Tongue (tissue), 3 donors: ENCODE data around the gene RNF112. TPM values are rescaled to one million over a fixed set of nuclear protein-coding genes. Genes with fewer than 3 reads are reported as not detected.
"Not testable (repeated sequence)": the region's sequence is repeated elsewhere in the genome, so short reads cannot be mapped to it uniquely, and the experiment has no call there.

Experiments
- DNase-seq: peaks from one replicate; pipeline ENCODE4 v3.0.0-alpha.2; 2015
- small RNA-seq: library from RNA; depleted of rRNA; stranded (forward); fragments of <200 nt; gene quantifications from one replicate; pipeline ENCODE3, GENCODE V24; 2014; ENCODE audit warnings: low replicate concordance
- total RNA-seq: library from RNA; depleted of rRNA; stranded (reverse); fragments of >200 nt; gene quantifications from one replicate; pipeline ENCODE4 v1.2.3, GENCODE V29; 2014

The RNF112 gene
- total RNA-seq, 1 donor from 2014 or later = 3.2 TPM

DNA sequence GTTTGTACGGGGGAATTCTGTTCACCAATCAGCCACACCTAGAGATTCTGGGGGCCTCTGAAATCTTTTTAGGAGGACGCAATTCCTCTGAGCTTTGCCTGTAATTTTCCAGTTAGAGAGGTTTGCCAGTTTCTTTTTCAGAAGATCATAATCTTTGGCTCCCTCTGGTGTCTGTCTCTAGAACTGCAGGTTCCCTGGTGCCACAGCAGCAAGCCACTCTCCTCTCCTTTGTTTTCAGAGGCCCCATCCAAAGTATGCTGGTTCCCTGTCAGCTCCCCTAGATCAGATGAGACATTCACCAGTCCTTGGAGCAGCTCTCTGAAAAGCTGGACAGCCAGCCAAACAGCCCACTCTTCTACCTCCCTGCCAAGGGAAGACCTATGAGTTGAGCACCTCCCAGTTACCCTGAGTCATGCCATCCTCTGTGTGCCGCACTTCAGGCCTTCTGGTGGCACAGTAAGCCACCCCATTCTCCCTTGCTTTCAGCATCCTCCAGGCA, 36.1 kb downstream of the RNF112 start:
- peak; percentile 95 for DNase-seq

GRCh38 chr17:19448341-19449268, 37.6 kb downstream of the RNF112 start:
- peak; percentile 90 for DNase-seq

- no peak for DNase-seq
Observed at GRCh38 chr17:19449656-19450055, 38.6 kb downstream of the RNF112 start.

- DNase-seq = no peak
Observed at GRCh38 chr17:19453296-19453695, 42.3 kb downstream of the RNF112 start.

GRCh38 chr17:19454074-19454473, 43.0 kb downstream of the RNF112 start:
- no peak for DNase-seq

DNA sequence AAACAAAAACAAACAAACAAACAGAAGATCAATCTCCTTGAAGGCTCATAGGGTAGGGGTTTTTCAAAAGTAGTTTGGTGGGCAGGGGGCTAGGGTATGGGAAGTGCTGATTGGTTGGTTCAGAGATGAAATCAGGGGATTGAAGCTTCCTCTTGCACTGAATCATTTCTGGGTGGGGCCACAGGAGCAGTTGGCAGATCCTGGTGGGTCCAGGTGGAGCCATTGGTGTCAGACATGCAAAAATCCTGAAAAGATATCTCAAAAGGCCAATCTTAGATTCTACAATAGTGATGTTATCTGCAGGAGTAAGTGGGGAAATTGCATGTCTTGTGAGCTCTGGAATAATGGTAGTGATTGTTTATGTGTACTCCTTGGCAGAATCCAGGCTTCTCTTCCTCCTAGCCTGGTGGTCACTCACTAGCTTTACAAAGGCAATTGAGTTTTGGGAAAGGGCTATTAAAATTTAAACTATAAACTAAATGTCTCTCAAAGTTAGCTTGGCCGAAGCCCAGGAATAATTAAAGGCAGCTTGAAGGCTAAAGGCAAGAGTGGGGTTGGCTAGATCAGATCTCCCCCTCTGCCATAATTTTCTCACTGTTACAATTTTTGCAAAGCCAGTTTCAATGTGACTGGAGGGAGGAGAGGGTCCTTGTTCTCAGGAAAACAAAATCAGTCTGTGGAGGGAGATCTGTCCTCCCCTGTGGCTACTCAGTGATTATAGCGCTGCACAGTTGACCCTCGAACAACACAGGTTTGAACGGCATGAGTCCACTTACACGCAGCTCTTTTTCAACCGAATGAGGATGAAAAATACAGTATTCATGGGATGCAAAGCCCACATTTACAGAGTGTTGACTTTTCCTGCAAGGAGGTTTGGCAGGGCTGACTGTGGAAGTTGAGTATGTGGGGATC, 45.2 kb downstream of the RNF112 start:
- no peak for DNase-seq

- no peak for DNase-seq
Observed at GRCh38 chr17:19457046-19457445, 46.0 kb downstream of the RNF112 start.

DNA sequence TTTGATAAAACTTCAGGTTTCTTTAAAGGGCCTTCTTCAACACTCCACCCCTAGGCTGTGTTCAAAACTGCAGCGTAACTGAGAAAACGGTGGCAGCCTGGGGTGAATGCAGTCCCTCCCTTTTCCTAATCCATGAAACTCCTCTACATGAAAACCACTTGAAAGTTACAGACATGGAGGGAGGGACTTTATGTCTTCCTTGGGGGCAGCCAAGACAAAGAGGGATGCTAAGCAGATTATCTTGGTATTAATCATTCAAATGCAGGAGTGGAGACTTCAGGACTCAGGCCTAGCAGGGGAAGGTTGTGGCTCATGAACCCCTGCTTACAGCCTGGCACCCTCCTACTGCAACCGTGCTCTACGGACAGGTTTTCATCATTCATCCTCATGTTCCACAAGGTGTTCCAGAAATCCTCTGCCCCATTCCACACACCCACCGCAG, 46.8 kb downstream of the RNF112 start:
- DNase-seq = no peak

DNA sequence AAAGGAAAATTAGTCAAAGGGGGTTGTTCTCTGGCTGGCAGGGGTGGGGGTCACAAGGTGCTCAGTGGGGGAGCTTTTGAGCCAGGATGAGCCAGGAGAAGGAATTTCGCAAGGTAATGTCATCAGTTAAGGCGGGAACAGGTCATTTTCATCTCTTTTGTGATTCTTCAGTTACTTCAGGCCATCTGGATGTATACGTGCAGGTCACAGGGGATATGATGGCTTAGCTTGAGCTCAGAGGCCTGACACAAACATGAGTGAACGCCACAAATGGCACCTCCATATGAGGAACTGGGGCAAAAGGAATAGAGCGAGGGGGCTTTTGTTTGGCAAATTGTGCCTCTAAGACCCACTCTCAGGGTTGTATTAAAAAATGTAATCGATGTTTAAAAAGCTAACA, 47.4 kb downstream of the RNF112 start:
- not testable (repeated sequence) for DNase-seq

DNA sequence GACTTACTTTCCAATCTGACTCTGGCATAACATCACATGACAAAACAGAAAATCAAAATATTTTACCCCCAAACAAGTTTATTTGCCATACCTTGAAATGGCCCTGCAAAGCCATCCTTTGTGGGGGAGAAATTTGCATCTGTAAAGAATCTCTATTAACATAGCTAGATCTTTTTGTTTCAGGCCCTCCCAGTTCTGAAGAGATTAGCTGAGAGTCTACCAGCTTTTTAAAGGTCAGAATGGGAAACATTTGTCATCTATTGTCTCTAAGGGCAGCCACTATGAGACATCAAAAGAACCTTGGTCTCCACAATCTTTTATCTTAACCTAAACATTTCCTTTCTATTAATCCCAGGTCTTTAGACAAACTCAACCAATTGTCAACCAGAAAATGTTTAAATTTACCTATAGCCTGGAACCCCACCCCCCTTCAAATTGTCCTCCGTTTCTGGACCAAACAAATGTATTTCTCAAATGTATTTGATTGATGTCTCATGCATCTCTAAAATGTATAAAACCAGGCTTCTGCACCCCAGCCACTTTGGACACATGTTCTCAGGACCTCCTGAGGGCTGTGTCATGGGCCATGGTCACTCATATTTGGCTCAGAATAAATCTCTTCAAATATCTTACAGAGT, 48.1 kb downstream of the RNF112 start:
- DNase-seq = not testable (repeated sequence)

DNA sequence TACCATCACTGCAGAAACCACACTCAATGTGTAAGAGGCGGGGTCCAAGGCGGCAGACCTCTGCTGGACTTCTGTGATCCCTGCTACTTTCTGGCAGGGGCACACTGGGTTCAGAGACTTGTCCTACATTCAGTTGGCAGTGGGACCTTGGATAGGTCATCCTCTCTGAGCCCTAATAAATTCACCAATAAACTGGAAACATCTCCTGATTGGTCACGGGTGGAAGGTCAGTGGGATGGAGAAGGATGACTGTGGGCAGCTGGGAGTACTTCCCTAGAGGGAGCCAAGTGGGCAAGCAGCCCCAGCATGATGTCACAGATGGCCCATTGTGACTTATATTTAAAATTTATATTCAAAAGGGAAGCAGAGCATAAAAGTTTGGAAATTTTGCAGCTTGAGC, 49.7 kb downstream of the RNF112 start:
- DNase-seq = peak; percentile 33

GRCh38 chr17:19461116-19461515, 50.1 kb downstream of the RNF112 start:
- no peak for DNase-seq

- DNase-seq = no peak
Observed at GRCh38 chr17:19461681-19462080, 50.6 kb downstream of the RNF112 start.

DNA sequence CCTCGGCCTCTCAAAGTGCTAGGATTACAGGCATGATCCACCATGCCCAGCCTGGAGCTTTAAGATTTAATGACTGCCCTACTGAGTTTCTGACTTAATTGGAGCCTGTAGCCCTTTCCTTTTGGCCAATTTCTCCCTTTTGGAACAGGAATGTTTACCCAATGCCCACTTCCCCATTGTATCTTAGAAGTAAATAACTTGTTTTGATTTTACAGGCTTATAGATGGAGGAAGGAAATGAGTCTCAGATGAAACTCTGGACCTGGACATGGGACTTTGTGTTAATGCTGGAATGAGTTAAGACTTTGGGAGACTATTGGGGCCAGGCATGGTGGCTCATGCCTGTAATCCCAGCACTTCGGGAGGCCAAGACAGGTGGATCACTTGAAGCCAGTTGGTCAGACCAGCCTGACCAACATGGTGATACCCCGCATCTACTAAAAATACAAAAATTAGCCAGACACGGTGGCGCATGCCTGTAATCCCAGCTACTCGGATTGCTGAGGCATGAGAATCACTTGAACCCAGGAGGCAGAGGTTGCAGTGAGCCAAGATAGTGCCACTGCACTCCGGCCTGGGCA, 51.5 kb downstream of the RNF112 start:
- DNase-seq = peak; percentile 38

- peak; percentile 38 for DNase-seq
Observed at GRCh38 chr17:19464031-19465026, 53.3 kb downstream of the RNF112 start.

Small RNA genes within 50 kb of the gene (small RNA-seq; reads per million reads assigned to genes)
- gene RF00537 = not detected

Other genes starting within 250 kb of the RNF112 start
- gene EPN2, start 173.9 kb upstream of the RNF112 start, total RNA-seq = 48.8 TPM
- gene B9D1, start 48.5 kb upstream of the RNF112 start, total RNA-seq = 5.1 TPM
- gene MAPK7, start 32.7 kb upstream of the RNF112 start, total RNA-seq = 29.3 TPM
- 77.4 TPM for gene MFAP4, start 24.0 kb upstream of the RNF112 start, total RNA-seq
- gene SLC47A1, start 122.6 kb downstream of the RNF112 start, total RNA-seq = 10.9 TPM
- 210 TPM for gene ALDH3A2, start 237.5 kb downstream of the RNF112 start, total RNA-seq